Parathyroid adenoma (tissue), 2 donors: ENCODE results near the gene M1AP.

Experiments
- H2AFZ ChIP-seq: fragments of 300-600 bp; sonication (generic); one replicate; pipeline ENCODE4 v1.7.0; 2017; ENCODE audit warnings: antibody characterized with exemption, mild to moderate bottlenecking
- H3K27ac ChIP-seq: fragments of 300-600 bp; sonication (generic); one replicate; pipeline ENCODE4 v1.7.0; 2017
- H3K27me3 ChIP-seq: fragments of 300-600 bp; sonication (generic); one replicate; pipeline ENCODE4 v1.7.0; 2017; ENCODE audit warnings: low read length; ENCODE audit not compliant: control insufficient read depth, insufficient read depth
- H3K36me3 ChIP-seq: fragments of 300-600 bp; sonication (generic); one replicate; pipeline ENCODE4 v1.7.0; 2017; ENCODE audit warnings: low read length; ENCODE audit not compliant: control insufficient read depth, insufficient read depth
- H3K4me1 ChIP-seq: fragments of 300-600 bp; sonication (generic); one replicate; pipeline ENCODE4 v1.7.0; 2017; ENCODE audit warnings: control low read depth
- H3K4me2 ChIP-seq: fragments of 300-600 bp; sonication (generic); one replicate; pipeline ENCODE4 v1.7.0; 2017; ENCODE audit warnings: low read length
- H3K4me3 ChIP-seq: fragments of 300-600 bp; sonication (generic); one replicate; pipeline ENCODE4 v1.7.0; 2017; ENCODE audit warnings: low read depth, low read length
- H3K79me2 ChIP-seq: fragments of 300-600 bp; sonication (generic); one replicate; pipeline ENCODE4 v1.7.0; 2017; ENCODE audit warnings: control low read depth
- H3K9ac ChIP-seq: fragments of 300-600 bp; sonication (generic); one replicate; pipeline ENCODE4 v1.7.0; 2017; ENCODE audit warnings: mild to moderate bottlenecking
- H3K9me3 ChIP-seq: fragments of 300-600 bp; sonication (generic); one replicate; pipeline ENCODE4 v1.7.0; 2017; ENCODE audit warnings: low read length; ENCODE audit not compliant: control insufficient read depth
- TF ChIP-seq, protein P1 (sequence below): fragments of 300-600 bp; sonication (generic); IDR thresholded peaks from one replicate; pipeline ENCODE4 v1.7.0; 2017; ENCODE audit warnings: antibody characterized with exemption, mild to moderate bottlenecking
- donor health status: primary hyperparathyroidism.

Gene M1AP

DNA sequence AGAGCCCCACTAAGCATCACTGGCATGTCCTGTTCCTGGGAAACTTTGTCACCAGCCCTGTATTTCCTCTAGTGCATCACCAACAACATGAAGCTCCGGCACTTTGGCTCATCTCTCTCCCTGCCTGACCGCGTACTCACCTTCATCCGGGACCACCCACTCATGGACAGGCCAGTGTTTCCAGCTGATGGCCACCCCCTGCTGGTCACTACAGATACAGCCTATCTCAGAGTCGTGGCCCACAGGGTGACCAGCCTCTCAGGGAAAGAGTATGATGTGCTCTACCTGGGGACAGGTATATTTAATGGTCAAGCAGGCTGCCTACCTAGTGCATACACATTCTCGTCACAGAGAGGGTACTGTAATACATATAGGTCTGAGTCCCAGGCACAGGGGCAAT lies 27.0 kb upstream of the M1AP start:
- Histone ChIP-seq H3K4me3 (no peak overlapping the region), H3K4me1 (no peaks in the 10 kb centered on the region), H3K27ac (no peak overlapping the region), H3K4me2 (no peak overlapping the region), H3K9me3 (no peaks in the 10 kb centered on the region), H3K9ac (no peak overlapping the region), H3K79me2 (no peaks in the 10 kb centered on the region), H2AFZ (no peak overlapping the region), H3K27me3 (no peaks in the 10 kb centered on the region), H3K36me3 (no peaks in the 10 kb centered on the region)
- TF ChIP-seq, protein P1, sequence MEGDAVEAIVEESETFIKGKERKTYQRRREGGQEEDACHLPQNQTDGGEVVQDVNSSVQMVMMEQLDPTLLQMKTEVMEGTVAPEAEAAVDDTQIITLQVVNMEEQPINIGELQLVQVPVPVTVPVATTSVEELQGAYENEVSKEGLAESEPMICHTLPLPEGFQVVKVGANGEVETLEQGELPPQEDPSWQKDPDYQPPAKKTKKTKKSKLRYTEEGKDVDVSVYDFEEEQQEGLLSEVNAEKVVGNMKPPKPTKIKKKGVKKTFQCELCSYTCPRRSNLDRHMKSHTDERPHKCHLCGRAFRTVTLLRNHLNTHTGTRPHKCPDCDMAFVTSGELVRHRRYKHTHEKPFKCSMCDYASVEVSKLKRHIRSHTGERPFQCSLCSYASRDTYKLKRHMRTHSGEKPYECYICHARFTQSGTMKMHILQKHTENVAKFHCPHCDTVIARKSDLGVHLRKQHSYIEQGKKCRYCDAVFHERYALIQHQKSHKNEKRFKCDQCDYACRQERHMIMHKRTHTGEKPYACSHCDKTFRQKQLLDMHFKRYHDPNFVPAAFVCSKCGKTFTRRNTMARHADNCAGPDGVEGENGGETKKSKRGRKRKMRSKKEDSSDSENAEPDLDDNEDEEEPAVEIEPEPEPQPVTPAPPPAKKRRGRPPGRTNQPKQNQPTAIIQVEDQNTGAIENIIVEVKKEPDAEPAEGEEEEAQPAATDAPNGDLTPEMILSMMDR, result no peak

DNA sequence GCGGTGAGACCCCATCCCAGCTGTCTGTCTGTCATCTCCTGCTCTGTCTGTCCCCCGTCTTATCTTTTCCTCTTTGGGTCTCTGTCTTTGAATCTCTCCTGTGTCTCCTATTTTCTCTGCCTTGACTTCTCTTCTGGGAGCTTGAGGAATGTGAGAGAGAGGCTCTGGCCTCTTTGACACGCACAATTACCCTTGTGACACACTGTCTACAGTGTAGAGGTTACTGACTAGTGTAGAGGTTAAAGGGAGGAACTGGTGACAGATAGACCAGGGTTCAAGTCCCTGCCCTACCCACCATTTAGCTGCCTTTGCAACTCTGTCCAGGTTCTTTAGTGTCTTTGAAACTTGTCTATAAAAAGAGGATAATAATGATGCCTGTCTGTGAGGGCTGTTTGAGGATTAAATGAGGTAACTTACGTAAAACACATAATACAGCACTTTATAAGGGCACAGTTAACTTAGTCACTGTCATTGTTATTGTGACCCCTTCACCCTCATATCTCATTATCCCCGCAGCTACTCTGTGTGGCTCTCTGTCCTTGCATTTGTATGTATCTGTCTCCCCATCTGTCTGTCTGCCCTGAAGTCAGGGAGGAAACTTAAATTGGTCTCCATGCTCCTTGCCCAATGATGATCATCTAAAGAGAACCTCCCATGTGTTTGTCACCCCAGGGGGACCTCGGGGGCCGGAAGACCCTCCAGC lies 25.8 kb upstream of the M1AP start:
- Histone ChIP-seq H3K9ac (no peak overlapping the region), H3K4me1 (no peaks in the 10 kb centered on the region), H3K36me3 (no peaks in the 10 kb centered on the region), H3K4me3 (no peak overlapping the region), H3K9me3 (no peaks in the 10 kb centered on the region), H3K27me3 (no peaks in the 10 kb centered on the region), H2AFZ (no peak overlapping the region), H3K4me2 (no peak overlapping the region), H3K27ac (no peak overlapping the region), H3K79me2 (no peaks in the 10 kb centered on the region)
- TF ChIP-seq, protein P1, result no peak

DNA sequence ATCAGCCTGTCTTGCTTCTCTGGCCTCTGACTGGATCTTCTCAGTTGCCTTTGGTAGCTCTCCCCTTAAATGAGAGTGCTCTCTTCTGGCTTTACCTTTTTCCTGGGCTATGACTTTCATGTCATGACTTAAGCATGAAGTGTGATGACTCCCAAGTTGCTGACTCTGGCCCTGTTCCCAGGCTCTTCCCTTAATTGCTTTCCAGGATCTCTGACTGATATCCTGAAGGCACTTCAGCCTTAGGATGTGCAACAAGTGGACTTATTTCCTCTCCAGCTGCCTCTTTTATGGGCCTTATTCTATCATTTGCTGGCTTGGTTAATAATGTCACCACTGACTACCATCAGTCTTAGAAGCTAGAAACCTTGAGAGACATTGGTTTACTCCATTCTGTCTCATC lies 23.3 kb upstream of the M1AP start:
- Histone ChIP-seq H3K27me3 (no peaks in the 10 kb centered on the region), H3K27ac (no peak overlapping the region), H3K36me3 (no peaks in the 10 kb centered on the region), H2AFZ (no peak overlapping the region), H3K9me3 (no peaks in the 10 kb centered on the region), H3K4me1 (no peaks in the 10 kb centered on the region), H3K9ac (no peak overlapping the region), H3K79me2 (no peaks in the 10 kb centered on the region), H3K4me2 (no peak overlapping the region), H3K4me3 (no peak overlapping the region)
- TF ChIP-seq, protein P1, result no peak

DNA sequence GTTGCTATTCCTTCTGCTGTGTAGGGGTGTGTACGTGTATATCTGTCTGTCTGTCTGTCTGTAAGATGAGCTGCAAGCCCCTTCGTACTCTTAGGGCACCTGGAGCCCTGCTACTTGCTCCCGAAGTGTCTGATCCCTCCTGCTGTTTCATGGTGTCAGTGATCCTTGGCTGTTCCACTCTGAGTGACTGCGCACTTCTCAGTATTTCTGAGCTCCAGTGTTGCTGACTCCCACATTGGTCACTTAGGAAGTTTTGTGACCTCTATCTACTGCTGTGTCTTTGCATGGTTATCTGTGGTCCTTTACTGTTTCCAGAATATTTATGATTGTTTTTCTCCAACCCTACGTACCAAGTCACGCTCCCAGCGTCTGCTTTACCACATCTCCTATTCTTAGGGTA lies 22.1 kb upstream of the M1AP start:
- Histone ChIP-seq H3K27me3 (no peaks in the 10 kb centered on the region), H3K4me2 (no peak overlapping the region), H3K79me2 (no peaks in the 10 kb centered on the region), H3K9ac (no peak overlapping the region), H3K9me3 (no peaks in the 10 kb centered on the region), H3K27ac (no peak overlapping the region), H2AFZ (no peak overlapping the region), H3K36me3 (no peaks in the 10 kb centered on the region), H3K4me3 (no peak overlapping the region), H3K4me1 (no peaks in the 10 kb centered on the region)
- TF ChIP-seq, protein P1, result no peak

DNA sequence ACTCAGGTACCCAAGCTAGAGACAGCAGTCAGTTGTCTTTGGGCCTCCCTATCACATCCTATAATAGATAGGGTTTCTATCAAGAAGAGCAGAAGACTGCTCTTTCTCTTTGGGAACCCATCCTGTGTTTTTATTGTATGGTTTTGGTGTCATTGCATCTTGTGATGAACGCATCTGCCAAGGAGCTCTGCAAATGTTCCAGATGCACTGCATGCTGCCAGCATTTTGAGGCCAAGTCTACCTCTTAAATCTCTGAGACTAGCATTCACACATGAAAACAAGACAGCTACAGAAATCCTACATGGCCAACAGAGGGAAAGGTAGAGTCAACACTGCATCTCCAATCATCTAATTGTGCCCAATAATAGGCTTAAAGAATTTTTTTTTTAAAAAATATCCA lies 20.0 kb upstream of the M1AP start:
- Histone ChIP-seq H3K36me3 (no peaks in the 10 kb centered on the region), H3K27me3 (no peaks in the 10 kb centered on the region), H3K79me2 (no peaks in the 10 kb centered on the region), H3K4me3 (no peak overlapping the region), H2AFZ (no peak overlapping the region), H3K27ac (no peak overlapping the region), H3K4me1 (no peaks in the 10 kb centered on the region), H3K9me3 (no peaks in the 10 kb centered on the region), H3K4me2 (no peak overlapping the region), H3K9ac (no peak overlapping the region)
- TF ChIP-seq, protein P1, result no peak
